AG04449 (cell line): Measurements from ENCODE around the gene DDX50.

Source experiments
- CTCF ChIA-PET: fragments of 350-600 bp; formaldehyde crosslinking; extraction: SDS; loops from one replicate; lab custom pipeline; 2021; ENCODE audit warnings: antibody characterized with exemption; lab: Yijun Ruan, JAX
- POLR2A ChIA-PET: fragments of 400-600, 350-600 bp; formaldehyde crosslinking; extraction: SDS; loops from one replicate; lab custom pipeline; 2020; ENCODE audit warnings: antibody characterized with exemption, inconsistent platforms; lab: Yijun Ruan, JAX
- DNase-seq: peaks from one replicate; pipeline ENCODE4 v3.0.0-alpha.2; 2010; ENCODE audit warnings: low read depth, low spot score
- H3K4me3 ChIP-seq: 2 replicates; pipeline ENCODE4 v1.5.1; 2011; ENCODE audit warnings: low read depth, mild to moderate bottlenecking, control low read depth, low read length
- CTCF ChIP-seq: IDR thresholded peaks from one replicate; pipeline ENCODE4 v1.5.1; 2011; ENCODE audit warnings: mild to moderate bottlenecking, moderate library complexity, low read length, control low read depth, inconsistent platforms; ENCODE audit not compliant: insufficient read depth; ENCODE audit errors: missing control alignments

Gene DDX50

GRCh38 chr10:68876246-68877138 is 24.6 kb upstream of the DDX50 start:
- no peak for DNase-seq
- no peak for TF ChIP-seq CTCF
- no peak overlapping the region for H3K4me3 ChIP-seq
- ChIA-PET POLR2A (interaction anchor here (0.8 kb wide), 1 partner anchor 49 kb away, joined by 3 read pairs; the partner anchor contains the start of gene STOX1), CTCF (interaction anchor here (0.8 to 1.0 kb wide), 2 partner anchors 21 kb away, joined by 3 to 4 read pairs; no protein-coding TSS in a partner anchor)

GRCh38 chr10:68877482-68878110 is 23.5 kb upstream of the DDX50 start:
- no peak overlapping the region for H3K4me3 ChIP-seq
- DNase-seq: no peak
- ChIA-PET CTCF (no interaction called here), POLR2A (no interaction called here)
- TF ChIP-seq CTCF: no peak

DNA sequence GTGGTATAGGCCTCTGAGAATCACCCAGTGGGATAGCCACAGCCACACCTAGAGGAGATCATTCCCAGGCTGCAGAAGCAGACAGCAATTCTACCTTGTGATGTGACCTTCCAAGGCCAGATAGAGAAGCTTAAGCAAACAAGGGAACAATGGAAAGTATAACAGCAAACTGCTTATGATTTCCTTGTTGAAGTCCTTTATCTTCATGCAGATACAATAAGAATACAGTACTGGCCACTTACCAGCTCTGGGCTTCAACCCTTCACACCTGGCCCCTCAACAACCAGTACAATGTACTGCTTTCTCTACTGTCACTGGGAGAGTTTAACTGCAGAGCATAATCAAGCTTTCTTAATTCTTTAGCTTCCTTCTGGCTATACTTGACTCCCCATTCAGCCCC is 22.6 kb upstream of the DDX50 start:
- ChIA-PET POLR2A (no interaction called here), CTCF (interaction anchor here (0.8 to 1.0 kb wide), 2 partner anchors 10 to 20 kb away, joined by 3 read pairs; no protein-coding TSS in a partner anchor)
- H3K4me3 ChIP-seq: no peak overlapping the region
- TF ChIP-seq CTCF: no peak
- no peak for DNase-seq

GRCh38 chr10:68879628-68880027 is 21.5 kb upstream of the DDX50 start:
- ChIA-PET POLR2A (no interaction called here), CTCF (interaction anchor here (1.0 kb wide), 1 partner anchor 9 kb away, joined by 3 read pairs; no protein-coding TSS in a partner anchor)
- H3K4me3 ChIP-seq: no peak overlapping the region
- no peak for TF ChIP-seq CTCF
- no peak for DNase-seq

GRCh38 chr10:68880181-68880580 is 20.9 kb upstream of the DDX50 start:
- H3K4me3 ChIP-seq: no peak overlapping the region
- ChIA-PET CTCF (no interaction called here), POLR2A (no interaction called here)
- no peak for DNase-seq
- TF ChIP-seq CTCF: no peak

- CTCF ChIA-PET: interaction anchor here (4.7 kb wide), 1 partner anchor 96 kb away, joined by 39 read pairs; no protein-coding TSS in a partner anchor
- POLR2A ChIA-PET: no interaction called here
- no peak for TF ChIP-seq CTCF
- H3K4me3 ChIP-seq: no peak overlapping the region
- no peak for DNase-seq
These were observed 6.1 kb upstream of the DDX50 start for GRCh38 chr10:68895041-68895440.
